ENCODE measurements around the gene SNAPC4.
"Not testable (repeated sequence)": the region's sequence is repeated elsewhere in the genome, so short reads cannot be mapped to it uniquely, and the experiment has no call there.

Gene SNAPC4

GRCh38 chr9:136358016-136358415 lies 42.0 kb downstream of the SNAPC4 start:
- DNase-seq (ENCODE audit: low read depth) = no peak

- DNase-seq (ENCODE audit: low read depth) = no peak
These were observed 42.7 kb downstream of the SNAPC4 start for GRCh38 chr9:136357202-136357725.

GRCh38 chr9:136355616-136356557 lies 44.1 kb downstream of the SNAPC4 start:
- no peak for DNase-seq (ENCODE audit: low read depth)

DNA sequence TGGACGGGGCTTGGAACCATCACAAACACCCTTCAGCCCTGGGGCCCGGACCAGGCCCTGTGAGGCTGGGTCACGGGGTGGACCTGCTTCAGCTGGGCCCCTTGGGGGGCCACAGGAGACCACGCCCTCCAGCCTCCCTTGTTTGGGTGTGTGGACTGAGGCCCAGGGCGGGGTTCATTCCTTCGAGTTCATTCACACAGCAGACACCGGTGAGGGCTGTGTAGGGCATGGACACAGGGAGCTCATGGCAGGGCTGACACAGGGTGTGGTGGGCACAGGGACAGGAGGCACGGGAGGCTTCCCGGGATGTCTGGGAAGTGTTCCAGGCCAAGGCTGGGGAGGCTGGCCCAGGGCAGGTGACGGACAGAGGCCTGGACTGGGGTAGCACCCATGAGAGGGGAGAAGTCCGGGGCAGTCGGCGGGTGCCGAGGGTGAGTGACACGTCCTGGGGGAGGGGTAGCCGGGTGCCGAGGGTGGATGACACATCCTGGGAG lies 45.3 kb downstream of the SNAPC4 start:
- DNase-seq (ENCODE audit: low read depth) = peak; percentile 77

- no peak for DNase-seq (ENCODE audit: low read depth)
These were observed 46.0 kb downstream of the SNAPC4 start for GRCh38 chr9:136353757-136354488.

- DNase-seq (ENCODE audit: low read depth) = no peak
These were observed 46.9 kb downstream of the SNAPC4 start for GRCh38 chr9:136353088-136353487.

DNA sequence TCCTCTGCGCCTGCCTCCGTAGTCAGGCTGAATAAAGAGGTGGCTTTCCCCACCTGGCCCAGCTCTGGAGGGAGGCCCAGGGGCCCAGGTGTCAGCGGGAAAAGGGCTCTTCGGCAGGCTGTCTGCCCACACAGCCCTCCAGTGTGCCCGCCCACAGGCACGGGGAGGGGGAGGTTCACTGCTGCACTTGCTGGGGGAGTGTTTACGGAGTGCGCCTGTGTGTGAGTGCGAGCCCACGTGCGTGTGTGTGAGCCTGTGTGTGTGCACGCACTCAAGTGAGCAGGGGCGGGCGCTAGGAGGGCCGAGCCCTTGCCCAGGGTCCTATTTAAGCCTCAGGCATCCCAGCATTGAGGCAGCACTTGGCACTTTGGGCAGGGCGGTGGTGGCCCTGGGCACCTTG lies 47.3 kb downstream of the SNAPC4 start:
- DNase-seq (ENCODE audit: low read depth) = no peak

- not testable (repeated sequence) for DNase-seq (ENCODE audit: low read depth)
These were observed 48.1 kb downstream of the SNAPC4 start for GRCh38 chr9:136351868-136352267.

DNA sequence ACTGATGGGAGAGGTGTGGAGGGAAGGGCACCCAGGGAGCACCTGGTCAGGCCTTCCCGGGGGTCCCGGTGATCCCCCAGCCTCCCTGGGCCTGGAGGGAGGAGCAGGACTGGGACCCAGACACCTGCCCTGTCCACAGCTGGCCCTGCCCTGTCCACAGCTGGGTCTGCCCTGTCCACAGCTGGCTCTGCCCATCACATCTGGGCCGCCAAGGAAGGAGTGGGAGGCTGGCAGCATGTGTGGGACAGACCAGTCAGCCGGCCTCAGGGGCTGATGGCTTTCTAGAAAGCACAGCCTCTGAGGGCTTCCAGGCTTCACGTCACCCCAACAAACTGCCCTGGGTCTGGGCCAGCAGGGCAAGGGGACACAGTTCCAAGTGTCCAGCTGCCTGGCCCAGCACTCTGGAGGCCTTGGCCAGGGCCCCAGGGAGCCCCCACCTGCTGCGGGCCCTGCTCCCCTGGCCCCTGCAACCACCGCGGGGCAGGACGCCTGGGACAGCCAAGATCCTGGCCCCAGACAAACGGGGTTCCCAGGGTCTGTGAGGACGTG lies 48.6 kb downstream of the SNAPC4 start:
- no peak for DNase-seq (ENCODE audit: low read depth)

Data from EH (cell line).